K562 (cell line): ENCODE data around the gene CCNQ. TPM values are rescaled to one million over a fixed set of nuclear protein-coding genes. Genes with fewer than 3 reads are reported as not detected.
A peak's percentile ranks its signal among the peaks of the same experiment; 100 is the strongest.

ENCODE experiments used
- CBX2 ChIP-seq: fragments of 200-600 bp; sonication (generic); IDR thresholded peaks from one replicate; pipeline ENCODE4 v1.6.1; 2012; ENCODE audit warnings: mild to moderate bottlenecking, low read length, inconsistent platforms; ENCODE audit not compliant: insufficient read depth, poor library complexity, severe bottlenecking
- FOXJ2 ChIP-seq: fragments of 200-800 bp; sonication (Bioruptor generic); IDR thresholded peaks from 2 replicates; pipeline ENCODE4 v1.6.1; 2016; ENCODE audit warnings: missing genetic modification characterization, missing compliant biosample characterization
- KLF1 ChIP-seq: fragments of 450-650 bp; IDR thresholded peaks from 2 replicates; pipeline ENCODE4 v1.6.1; 2016; ENCODE audit warnings: missing genetic modification characterization, missing compliant biosample characterization
- NR0B1 ChIP-seq: fragments of 450-650 bp; IDR thresholded peaks from one replicate; pipeline ENCODE4 v1.6.1; 2018; ENCODE audit warnings: mild to moderate bottlenecking, moderate library complexity; ENCODE audit not compliant: partially characterized antibody
- RB1 ChIP-seq: fragments of 450-650 bp; IDR thresholded peaks from 2 replicates; pipeline ENCODE4 v1.6.1; 2017; ENCODE audit warnings: low read depth, mild to moderate bottlenecking
- RBM34 ChIP-seq: fragments of 200-400 bp; formaldehyde crosslinking; IDR thresholded peaks from 2 replicates; pipeline ENCODE4 v1.6.1; 2018; ENCODE audit warnings: low read length, borderline replicate concordance; ENCODE audit not compliant: insufficient read depth
- RERE ChIP-seq: sonication (generic); formaldehyde crosslinking; IDR thresholded peaks from 2 replicates; pipeline ENCODE4 v1.8.0; 2023; ENCODE audit warnings: missing genetic modification reagents, mild to moderate bottlenecking, borderline replicate concordance
- SRSF9 ChIP-seq: fragments of 200-400 bp; formaldehyde crosslinking; IDR thresholded peaks from 2 replicates; pipeline ENCODE4 v1.6.1; 2017; ENCODE audit warnings: low read depth, low read length, borderline replicate concordance
- STAG1 ChIP-seq: sonication (generic); formaldehyde crosslinking; IDR thresholded peaks from 2 replicates; pipeline ENCODE4 v1.5.0; 2020; ENCODE audit warnings: missing genetic modification reagents, borderline replicate concordance
- TCF7 ChIP-seq: sonication (generic); IDR thresholded peaks from 2 replicates; pipeline ENCODE4 v1.6.1; 2016; ENCODE audit warnings: antibody characterized with exemption, borderline replicate concordance
- ZNF175 ChIP-seq: fragments of 200-800 bp; sonication (Bioruptor generic); IDR thresholded peaks from 2 replicates; pipeline ENCODE4 v1.6.1; 2016; ENCODE audit warnings: low read depth, mild to moderate bottlenecking, missing genetic modification characterization, missing compliant biosample characterization
- polyA plus RNA-seq, 8 experiments: library from polyadenylated mRNA; depleted of rRNA in 4 of 8; stranded (reverse) in 5 of 8; unstranded in 3 of 8; fragments of >200 nt; fragmentation: Nextera tagmentation in 2 of 8; fragmentation: Illumina TruSeq in 1 of 8; extraction: Ambion mirVana in 2 of 8; extraction: Trizol in 1 of 8; gene quantifications; 2 replicates each; pipeline versions ENCODE4 v1.2.1 to v1.2.3, GENCODE V29; 2011 to 2014; ENCODE audit warnings: inconsistent platforms in 1 of 8, missing spikeins in 1 of 8
- total RNA-seq, 7 experiments: library from RNA; depleted of rRNA in 6 of 7; stranded (reverse); fragments of >200 nt in 6 of 7; fragmentation: Illumina TruSeq in 2 of 7; extraction: Trizol in 2 of 7; gene quantifications; 2 replicates each; pipeline versions ENCODE4 v1.2.1 to v1.2.3, GENCODE V29; 2011 to 2021; ENCODE audit warnings: low replicate concordance in 1 of 7
- TF ChIP-seq, protein P1 (sequence below): sonication (generic); formaldehyde crosslinking; IDR thresholded peaks from 2 replicates; pipeline ENCODE4 v1.8.0; 2022; ENCODE audit warnings: missing genetic modification reagents, mild to moderate bottlenecking, borderline replicate concordance
- TF ChIP-seq, protein P2 (sequence below), 2 experiments: IDR thresholded peaks; 2 replicates each; pipeline ENCODE4 v1.6.1; 2011; ENCODE audit warnings: borderline replicate concordance in 1 of 2, control low read depth in 1 of 2, low read depth in 1 of 2, low read length in 1 of 2, mild to moderate bottlenecking in 1 of 2, mixed read lengths in 1 of 2, moderate library complexity in 1 of 2; ENCODE audit not compliant: insufficient read depth in 1 of 2, insufficient read length in 1 of 2, poor library complexity in 1 of 2, severe bottlenecking in 1 of 2; ENCODE audit errors: extremely low read depth in 1 of 2
- TF ChIP-seq, protein P3 (sequence below): fragments of 450-650 bp; IDR thresholded peaks from 2 replicates; pipeline ENCODE4 v1.6.1; 2016; ENCODE audit warnings: antibody characterized with exemption

The CCNQ gene
- total and polyA plus RNA-seq, 9 of the 15 experiments (the other 6 are each of a cell fraction or from before 2014, with no cell fraction given) = 0.92 to 53.8 (median 25.3) TPM

GRCh38 chrX:153599192-153600031 is 473 bp upstream of the CCNQ start (continued):
- TF ChIP-seq, protein P1, sequence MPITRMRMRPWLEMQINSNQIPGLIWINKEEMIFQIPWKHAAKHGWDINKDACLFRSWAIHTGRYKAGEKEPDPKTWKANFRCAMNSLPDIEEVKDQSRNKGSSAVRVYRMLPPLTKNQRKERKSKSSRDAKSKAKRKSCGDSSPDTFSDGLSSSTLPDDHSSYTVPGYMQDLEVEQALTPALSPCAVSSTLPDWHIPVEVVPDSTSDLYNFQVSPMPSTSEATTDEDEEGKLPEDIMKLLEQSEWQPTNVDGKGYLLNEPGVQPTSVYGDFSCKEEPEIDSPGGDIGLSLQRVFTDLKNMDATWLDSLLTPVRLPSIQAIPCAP (CRISPR knock-in tag) = no peak
- TF ChIP-seq NR0B1 (no peak), RBM34 (0 out of 2 replicates have a peak, but pooled peaks have one; percentile 66), TCF7 (no peak), CBX2 (no peak), ZNF175 (CRISPR knock-in tag) (no peak), RB1 (peak; percentile 79), STAG1 (CRISPR knock-in tag) (no peak), RERE (CRISPR knock-in tag) (no peak), FOXJ2 (tag) (no peak), SRSF9 (no peak), KLF1 (tag) (no peak)
- TF ChIP-seq, protein P2, sequence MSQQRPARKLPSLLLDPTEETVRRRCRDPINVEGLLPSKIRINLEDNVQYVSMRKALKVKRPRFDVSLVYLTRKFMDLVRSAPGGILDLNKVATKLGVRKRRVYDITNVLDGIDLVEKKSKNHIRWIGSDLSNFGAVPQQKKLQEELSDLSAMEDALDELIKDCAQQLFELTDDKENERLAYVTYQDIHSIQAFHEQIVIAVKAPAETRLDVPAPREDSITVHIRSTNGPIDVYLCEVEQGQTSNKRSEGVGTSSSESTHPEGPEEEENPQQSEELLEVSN (IDR thresholded peaks at IDR 0.05; ENCODE audit: borderline replicate concordance in 1 of 2, extremely low read depth in 1 of 2, insufficient read depth in 1 of 2, insufficient read length in 1 of 2, low read depth in 1 of 2, low read length in 1 of 2, poor library complexity in 1 of 2, severe bottlenecking in 1 of 2) = peak in 1 of 2 experiments; percentile 45
- TF ChIP-seq, protein P3, sequence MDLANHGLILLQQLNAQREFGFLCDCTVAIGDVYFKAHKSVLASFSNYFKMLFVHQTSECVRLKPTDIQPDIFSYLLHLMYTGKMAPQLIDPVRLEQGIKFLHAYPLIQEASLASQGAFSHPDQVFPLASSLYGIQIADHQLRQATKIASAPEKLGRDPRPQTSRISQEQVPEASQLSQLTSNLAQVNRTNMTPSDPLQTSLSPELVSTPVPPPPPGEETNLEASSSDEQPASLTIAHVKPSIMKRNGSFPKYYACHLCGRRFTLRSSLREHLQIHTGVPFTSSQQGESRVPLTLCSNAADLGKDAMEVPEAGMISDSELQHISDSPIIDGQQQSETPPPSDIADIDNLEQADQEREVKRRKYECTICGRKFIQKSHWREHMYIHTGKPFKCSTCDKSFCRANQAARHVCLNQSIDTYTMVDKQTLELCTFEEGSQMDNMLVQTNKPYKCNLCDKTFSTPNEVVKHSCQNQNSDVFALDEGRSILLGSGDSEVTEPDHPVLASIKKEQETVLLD = peak; percentile 79; the same call in 1 of the 2 replicates
